MV-4-11 (cell line): Measurements from ENCODE around the gene CRTAC1.
A peak's percentile ranks its signal among the peaks of the same experiment; 100 is the strongest.
"Not testable (repeated sequence)": the region's sequence is repeated elsewhere in the genome, so short reads cannot be mapped to it uniquely, and the experiment has no call there.

Experiments
- DNase-seq: peaks from one replicate; lab custom pipeline; 2025; lab: John Stamatoyannopoulos, UW

The CRTAC1 gene

DNA sequence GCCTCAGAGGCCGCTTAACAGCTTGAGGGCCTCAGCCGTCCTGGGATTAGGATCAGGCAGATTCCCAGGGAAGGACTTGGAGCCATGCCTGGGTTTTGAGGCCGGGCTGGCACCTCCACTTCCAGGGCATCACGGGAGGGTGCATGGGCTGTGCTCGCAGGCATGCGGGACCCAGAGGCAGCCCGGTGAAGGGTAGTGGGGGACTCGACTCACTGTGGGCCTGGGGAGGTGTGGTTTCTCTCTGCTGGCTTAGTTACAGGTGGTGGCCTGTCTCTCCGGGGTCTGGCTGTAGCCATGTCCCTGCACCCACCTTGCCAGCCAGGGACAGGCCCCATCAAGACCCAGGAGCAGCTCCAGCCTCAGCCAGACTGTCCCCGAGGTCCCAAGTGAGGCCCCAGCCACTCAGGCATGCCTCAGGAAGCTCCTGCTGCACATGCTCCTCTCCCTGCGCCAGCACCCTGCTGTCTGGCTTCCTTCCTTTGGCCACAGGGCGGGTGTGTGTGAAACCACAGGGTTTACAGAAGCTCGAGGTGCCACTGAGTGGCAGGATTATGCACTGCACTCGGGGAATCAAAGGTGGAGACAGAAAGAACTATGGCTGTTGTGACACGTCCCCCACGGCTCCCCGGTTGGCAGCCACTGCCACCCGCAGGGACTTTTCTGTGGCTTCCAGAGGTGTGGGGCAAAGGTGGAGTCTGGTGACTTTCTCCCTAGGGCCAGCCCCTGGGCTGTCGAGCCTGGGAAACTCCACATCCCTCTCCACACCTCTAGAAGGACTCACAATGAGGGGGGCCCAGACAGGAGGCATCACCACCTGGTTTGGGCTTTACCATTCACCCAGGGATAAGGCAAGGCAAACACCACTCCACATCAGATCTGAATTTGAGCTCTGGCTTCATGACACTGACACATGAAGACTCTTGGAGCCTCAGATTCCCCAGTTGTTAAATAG, 161.1 kb downstream of the CRTAC1 start:
- peak; percentile 90 for DNase-seq

DNA sequence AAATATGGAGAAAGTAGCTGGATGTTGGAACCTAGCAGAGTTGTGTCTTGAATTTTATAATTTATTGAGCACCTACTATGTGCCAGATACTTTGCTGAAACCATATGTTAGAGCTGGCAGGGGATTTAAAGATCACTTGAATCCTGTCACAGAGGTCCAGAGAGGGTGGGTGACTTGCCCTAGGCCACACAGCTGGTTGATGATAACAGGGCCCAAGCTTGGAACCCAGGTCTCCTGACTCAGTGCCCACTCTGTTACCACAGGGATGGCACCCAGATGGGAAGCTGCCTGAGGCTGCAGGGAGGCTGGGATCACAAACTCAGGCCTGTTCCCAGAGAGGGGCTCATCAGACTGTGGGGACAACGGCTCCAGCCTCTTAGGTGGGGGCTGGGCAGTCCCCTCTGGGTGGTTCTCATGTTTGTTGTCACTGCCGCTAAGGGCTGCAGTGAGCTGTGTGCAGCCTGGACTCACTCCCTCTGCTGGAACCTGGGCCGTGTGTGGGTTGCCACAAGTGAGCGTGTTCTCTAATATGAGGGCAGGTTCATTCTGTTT, 162.2 kb downstream of the CRTAC1 start:
- DNase-seq: no peak

DNA sequence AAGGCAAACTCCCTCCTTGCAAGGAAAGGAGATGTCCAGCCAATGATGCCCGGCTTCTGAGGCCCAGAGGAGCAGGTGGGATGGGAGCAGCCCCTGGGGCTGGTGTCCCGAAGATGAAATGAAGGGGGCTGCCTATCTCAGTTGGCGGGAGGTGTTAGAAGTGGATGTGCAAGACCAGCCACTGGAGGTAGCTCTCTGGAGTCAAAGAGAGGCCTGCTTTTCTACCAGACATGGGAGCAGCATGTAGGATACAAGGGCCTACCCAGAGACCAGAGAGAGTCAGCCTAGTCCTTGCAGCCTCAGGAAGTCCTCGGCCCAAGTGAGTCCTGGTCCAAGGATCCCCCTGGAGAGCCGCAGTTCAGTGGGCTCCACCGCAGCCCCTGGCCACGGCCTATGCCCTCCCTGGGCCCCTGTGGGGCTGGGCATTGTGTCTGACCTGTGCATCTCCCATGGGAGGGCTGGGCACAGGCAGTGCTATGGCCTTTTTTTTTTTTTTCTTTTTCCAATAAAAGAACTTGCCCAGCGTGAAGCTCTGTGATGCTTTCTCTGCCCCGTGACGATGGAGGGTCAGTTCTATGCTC, 163.1 kb downstream of the CRTAC1 start:
- DNase-seq: no peak

DNA sequence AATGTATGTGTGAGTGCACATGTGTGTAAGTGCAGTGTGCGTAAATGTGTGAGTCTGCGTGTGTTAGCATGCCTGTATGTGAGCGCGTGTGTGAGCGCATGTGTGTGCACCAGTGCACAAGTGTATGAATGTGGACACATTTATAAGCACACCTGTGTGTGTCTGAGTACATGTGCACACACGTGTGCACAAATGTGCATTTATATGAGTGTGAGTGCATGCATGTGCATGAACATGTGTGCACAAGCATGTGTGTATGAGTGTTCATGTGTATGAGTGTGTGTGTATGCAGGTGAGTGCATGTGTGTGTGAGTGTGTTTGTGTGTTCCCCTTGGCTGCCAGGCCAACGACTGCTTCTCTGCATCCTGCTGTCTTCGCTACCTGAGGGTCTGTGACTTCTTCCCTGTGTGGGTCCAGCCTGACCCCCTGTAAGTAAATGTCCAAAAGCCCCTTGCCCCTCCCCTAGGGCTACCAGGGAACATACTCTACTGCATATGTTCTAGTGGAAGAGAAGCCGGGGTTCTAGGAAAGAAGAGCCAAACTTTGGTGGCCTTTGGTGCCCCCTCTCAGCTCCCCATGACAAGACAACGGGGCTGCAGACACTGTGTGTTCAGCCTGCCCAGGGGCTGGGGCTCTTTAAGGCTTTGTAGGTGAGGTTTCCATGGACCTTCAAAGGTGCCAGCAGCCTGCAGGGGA, 163.7 kb downstream of the CRTAC1 start:
- no peak for DNase-seq

DNA sequence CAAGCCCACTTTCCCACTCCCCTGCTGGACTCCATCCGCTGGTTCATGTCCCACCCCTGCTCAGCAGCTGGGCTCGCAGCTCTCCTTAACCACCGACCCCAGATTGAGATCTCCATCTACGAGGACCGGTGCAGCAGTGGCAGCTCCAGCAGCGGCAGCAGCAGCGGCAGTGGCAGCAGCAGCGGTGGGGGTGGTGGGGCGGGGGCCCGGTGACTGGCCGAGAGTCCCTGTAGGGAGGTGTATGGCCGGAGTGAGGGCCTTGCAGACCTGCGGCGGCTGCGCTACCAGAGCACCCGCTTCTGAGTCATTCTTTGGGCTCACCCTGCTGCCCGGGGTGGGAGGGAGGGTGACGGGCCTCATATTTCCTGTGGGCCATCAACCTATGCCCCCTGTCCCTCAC, 164.9 kb downstream of the CRTAC1 start:
- DNase-seq: no peak

DNA sequence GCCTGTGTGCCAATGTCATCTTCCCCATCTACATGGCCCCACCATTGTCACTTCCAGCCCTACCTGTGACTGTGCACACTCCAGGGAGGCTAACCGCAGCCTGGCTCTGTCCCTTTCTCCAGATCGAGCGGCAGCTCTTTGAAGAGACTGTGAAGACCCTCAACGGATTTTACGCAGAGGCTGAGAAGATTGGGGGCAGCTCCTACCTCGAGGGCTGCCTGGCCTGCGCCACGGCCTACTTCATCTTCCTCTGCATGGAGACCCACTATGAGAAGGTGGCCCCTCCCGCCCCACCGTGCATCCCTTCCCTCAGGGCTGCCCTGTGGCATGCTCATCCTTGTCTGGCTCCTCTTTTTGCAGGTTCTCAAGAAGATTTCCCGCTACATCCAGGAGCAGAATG, 166.6 kb downstream of the CRTAC1 start:
- DNase-seq: no peak

DNA sequence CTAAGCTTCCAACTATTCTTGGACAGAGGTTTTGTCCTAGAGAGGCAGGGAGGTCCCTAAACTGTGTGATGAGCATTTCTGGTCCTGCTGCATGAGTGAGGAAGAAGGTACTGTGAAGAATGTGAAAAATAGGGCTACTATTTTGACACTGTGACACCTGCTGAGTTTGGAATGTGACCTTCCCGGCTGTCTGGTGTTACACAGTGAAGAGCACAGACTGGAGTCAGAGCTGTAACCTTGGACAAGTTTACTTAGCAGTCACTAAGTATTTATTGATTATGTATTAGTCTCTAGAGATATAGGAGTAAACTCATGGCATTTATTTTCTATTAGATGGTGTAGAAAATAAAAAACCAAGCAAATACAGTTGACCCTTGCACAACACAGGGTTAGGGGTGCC, 168.5 kb downstream of the CRTAC1 start:
- no peak for DNase-seq

DNA sequence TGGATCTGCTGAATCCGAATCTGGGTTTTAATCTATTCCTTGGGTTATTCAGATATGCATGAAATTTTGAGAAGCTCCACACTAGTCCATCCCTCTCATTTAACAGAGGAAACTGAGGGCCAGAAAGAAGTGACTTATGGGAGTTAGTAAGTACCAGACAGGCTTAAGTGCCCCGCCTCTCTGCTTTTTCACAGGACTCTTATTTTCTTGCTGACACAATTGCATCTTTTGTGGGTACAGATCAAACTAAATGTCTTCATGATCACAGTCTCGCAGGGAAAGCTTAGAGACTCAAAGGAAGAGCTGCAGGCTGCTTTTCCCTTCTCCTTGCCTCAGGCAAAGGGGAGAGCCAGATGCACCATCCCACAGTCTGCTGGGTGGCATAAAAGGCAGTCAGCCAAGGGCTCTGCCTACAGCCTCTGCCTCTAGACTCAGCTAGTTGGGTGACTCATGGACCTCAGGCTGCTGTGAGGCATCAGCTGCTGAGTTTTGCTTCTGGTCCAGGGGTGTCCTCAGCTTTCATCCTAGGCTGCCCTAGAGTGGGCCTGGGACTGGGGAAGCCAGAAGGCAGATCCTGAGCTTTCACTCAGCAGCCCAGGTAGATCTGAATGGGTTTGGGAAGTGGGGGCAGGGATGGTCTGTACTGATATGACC, 169.2 kb downstream of the CRTAC1 start:
- DNase-seq: no peak

DNA sequence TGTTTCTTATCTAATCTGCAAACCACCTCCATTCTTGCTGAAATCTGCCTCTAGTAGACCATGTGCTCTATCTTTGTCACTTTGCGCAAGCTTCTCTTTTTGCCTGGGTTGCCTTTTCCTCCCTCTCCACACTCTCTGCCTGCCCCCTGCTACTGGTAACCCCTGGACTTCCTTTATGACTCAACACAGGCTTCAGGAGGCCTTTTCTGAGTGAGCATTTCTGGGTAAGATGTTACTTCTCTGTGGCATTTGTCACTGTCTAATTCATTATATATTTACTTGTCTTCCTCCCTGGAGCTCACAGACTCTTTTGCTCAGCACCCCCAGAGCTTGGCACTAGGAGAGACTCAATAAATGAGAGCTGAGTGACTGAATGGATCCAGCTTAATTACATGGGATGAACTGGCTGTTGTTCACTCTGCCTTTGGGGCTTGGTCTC, 172.4 kb downstream of the CRTAC1 start:
- DNase-seq: peak; percentile 93

DNA sequence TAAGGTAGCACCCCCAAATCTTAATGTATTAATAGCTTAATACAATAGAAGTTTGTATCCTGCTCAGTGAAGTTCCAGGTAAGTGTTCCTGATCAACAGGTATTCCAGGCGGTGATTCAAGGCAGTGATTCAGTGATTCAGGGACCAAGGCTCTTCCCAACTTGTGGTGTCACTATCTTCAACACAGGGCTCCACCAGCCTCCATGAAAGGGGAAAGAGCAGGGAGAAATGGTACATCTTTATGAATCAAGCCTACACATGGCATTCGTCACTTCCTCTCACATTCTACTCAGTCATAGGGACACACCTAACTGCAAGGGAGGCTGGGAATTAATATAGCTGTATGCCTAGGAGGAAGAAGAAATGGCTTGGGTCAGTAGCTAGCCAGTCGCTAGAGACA, 175.7 kb downstream of the CRTAC1 start:
- no peak for DNase-seq

DNA sequence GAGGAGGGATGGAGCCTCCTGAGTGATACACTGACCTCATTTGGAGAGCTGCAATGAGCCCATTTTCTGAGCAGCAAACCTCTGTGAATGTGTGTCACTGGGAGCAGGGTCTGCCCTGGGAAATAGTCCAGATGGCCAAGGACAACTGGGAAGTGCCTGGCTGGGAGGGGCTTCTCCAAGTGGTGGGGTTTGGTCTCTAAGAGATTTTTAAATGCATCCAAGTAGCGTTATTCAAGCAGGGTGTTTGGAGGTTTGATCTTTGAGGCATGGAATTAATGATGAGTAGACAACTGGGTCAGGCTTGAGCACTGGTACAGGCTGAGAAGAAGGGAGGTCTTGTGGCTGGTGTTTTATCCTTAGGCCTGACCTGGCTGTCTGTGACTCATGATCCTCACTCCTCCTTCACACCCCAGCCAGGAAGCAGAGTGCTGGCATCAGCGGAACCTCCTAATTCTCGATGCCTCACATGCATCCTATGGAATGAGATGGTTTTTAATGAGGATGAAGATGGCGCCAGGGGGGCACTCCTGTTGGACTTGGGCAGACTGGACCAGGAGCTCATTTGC, 177.5 kb downstream of the CRTAC1 start:
- DNase-seq: no peak

DNA sequence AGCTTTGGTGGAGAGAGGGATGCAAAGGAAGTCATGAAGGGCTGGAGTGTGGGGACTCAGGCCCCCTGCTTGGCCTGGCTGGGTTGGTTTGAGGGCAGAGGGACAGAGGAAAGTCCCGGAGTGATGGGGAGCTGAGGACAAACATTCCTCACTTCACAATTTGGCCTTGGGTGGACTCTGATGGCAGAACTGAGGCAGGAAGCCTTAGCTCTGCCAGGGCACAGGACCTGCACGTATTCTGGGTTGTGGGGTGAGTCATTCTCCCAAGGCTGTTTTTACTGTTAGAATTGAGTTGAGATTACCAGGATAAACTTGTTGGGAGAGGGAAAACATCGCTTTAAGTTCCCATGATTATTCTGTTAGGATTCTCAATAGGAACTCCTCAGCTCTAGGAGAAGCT, 178.1 kb downstream of the CRTAC1 start:
- DNase-seq: no peak

DNA sequence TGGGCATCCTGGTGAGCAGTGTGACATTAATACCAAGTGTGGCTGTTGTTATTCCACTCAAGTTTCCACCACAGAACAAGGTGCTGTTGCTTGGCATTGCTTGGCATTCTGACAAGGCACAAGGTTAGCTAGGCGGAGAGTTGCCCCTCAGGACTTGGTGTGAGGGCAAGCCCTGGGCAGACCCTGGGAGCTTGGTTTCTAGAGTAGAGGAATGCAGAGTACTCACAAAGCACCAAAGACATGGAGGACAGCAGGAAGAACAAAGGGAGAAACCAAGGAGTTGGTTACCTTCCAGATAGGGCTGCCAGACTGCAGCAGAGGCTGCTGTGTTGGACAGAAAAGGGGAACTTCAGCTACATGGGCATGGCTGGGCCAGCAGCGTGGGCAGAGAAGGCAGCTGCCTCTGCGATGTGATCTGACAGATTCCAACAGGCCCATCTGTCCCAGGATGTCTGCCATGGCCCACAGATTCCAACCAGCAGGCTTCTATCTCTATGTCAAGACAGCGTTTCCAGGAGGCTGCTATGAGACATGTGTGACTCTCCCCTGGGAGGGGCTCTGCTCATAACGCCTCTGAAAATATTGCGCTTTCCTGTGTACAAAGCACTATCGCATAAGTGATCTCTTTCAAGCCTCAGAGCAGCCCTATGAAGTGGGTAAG, 178.9 kb downstream of the CRTAC1 start:
- DNase-seq: peak; percentile 26

DNA sequence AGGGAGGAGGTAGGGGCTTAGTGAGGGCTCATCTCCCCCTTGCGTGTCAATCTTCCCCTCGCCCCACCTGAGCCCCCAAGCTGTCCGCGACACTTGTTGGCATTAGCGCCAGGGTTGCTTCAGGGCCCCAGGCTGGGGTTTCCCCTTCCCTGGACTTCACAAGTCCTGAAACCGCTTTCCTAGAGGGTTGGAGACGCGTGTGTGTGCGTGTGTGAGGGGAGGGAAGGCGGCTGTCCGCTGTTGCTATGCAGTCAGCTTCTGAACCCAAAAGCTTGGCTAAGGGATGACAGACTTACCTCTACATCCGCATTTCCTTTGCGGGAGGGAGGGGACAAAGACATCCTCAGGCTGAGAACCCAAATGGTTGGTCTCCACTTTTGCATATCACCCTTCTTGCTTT, 180.0 kb downstream of the CRTAC1 start:
- DNase-seq: no peak

DNA sequence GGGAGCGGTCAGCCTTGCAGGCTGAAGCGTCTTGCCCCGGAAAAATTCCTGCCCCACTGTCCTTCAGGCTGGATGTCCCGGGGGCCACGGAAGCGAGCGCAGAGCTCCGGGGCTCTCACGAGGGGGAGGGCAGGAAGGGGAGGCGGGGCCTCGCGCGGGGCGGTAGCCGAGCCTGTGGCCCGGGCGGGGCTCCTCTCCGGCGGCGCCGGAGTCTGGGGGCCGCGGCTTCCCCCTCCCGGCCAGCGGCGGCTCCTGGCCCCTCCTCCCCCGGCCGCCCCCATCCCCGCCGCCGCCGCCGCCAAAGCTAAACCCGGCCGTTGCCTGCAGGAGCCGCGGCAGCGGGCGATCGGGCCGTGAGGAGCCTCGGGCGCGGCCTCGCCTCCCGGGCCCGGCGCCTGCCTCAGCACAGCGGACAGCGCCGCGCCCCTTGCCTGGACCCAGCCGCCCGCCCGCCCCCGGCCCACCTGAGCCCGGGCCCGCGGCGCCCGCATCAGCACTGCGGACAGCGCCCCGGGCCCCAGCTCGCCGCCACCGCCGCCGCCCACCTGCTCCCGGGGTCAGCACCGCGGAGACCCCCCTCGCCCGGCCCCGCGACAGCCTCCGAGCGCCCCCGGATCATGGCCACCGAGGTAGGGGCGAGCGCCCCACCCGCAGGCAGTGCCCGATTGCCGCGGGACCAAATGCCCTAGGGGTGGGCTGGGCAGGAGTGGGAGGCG, 180.6 kb downstream of the CRTAC1 start, which contains the start of gene GOLGA7B:
Gene GOLGA7B (plus strand): TSS at position 157 of the 716 bp plus-strand sequence. CDS start 461 bp downstream, at position 618.
- DNase-seq: no peak

DNA sequence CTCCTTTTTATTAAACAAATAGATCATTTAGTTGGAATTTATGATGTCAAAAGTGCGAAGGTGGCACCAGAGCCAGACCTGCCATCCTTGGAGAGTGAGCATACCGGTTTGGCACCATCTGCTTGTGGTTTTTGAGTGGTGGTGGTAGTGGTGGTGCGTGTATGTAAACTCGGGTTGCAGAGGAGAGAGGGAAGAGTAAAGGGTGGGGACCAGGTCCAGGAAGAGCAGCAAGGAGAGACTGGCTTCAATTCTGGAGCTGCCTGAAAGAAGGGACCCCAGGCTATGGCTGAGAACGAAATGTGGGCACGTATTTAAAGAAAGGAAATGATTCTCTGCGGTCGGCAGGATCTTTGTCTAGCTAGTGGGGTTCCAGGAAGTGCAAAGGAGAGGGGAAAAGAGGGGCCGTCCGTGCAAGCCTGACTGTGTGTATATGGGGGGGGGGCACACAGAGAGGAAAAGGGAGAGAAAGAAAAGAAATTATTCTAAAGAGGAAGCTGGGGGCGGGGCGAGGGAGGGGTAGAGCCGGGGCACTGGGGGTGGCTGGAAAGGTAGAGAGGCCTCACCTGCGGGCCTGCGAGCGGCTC, 181.2 kb downstream of the CRTAC1 start:
- DNase-seq: peak; percentile 3

DNA sequence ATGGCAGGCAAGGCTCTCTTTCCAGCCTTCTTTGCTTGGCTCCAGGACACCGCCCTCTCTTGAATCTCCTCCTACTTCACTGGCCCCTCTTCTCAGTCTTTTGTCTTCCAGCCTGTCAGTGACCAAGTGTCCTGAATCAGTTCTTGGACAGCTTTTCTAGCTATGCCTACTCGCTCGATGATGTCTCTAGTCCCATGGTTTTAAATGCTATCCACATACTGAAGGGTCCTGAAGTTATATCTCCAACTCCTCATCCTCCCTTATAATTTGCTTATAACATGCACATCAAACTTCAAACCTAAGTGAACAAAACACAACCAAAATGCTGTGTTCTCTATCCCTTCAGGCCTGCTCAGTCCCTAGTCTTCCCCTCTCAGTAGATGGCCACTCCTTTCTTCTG, 185.7 kb downstream of the CRTAC1 start:
- DNase-seq: no peak

DNA sequence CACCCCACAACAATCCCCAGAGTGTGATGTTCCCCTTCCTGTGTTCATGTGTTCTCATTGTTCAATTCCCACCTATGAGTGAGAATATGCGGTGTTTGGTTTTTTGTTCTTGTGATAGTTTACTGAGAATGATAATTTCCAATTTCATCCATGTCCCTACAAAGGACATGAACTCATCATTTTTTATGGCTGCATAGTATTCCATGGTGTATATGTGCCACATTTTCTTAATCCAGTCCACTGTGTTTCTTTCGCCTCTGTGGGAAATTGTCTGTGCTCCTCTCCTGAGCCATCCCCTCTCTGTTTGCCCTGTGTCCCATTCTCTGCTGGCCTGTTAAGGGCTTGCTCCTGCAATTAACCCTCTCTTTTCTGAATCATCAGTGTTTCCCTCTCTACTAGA, 186.4 kb downstream of the CRTAC1 start:
- not testable (repeated sequence) for DNase-seq

DNA sequence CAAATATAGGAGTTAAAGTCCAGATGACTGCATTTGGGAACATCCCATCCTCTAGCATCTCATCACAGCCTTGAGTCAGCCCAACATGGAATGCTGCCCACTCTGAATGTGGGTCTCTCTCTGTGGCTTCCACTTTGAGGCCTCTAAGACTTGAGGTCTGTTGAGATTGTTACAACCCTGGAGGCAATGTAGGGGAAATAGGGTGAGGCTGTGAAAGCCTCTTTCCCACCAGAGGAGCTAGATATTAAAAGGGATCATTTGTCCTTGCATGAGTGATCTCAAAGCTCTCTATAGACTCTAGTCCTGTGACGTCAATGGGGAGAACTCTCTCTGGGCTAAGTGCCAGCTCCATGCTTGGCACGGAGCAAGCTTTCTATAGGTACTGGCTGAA, 187.1 kb downstream of the CRTAC1 start:
- no peak for DNase-seq
